Endothelial cell of umbilical vein (primary cell): ENCODE measurements around the gene AQR. TPM values are rescaled to one million over a fixed set of nuclear protein-coding genes. Genes with fewer than 3 reads are reported as not detected.

ENCODE experiments used
- BruUV-seq: library from RNA; stranded (reverse); fragments of 400-500 nt; replicated peaks from 2 replicates; lab custom pipeline; 2021; lab: Mats Ljungman, UMichigan
- CTCF ChIA-PET: fragments of 300-600, 350-600 bp; sonication (Branson Sonifier 250); formaldehyde crosslinking; loops from one replicate; lab custom pipeline; 2021; ENCODE audit warnings: antibody characterized with exemption, inconsistent platforms; lab: Charles Lee
- POLR2A ChIA-PET: fragments of 300-600, 350-600 bp; sonication (Branson Sonifier 250); formaldehyde crosslinking; loops from one replicate; lab custom pipeline; 2021; ENCODE audit warnings: antibody characterized with exemption, inconsistent platforms; lab: Charles Lee
- DNase-seq: peaks from one replicate; pipeline ENCODE4 v3.0.0-alpha.2; 2011; ENCODE audit warnings: low read depth, low spot score
- FAIRE-seq: peaks from 2 replicates; lab custom pipeline; 2011; peaks lifted over from hg19 to GRCh38; lab: Jason Lieb, UNC
- H2AFZ ChIP-seq: 2 replicates; pipeline ENCODE4 v1.6.0; 2012; ENCODE audit warnings: low read depth, low read length, control low read depth, inconsistent platforms
- H3K27ac ChIP-seq: 2 replicates; pipeline ENCODE4 v1.5.1; 2011; ENCODE audit warnings: low read depth, mild to moderate bottlenecking, control low read depth, low read length, moderate library complexity; ENCODE audit not compliant: insufficient read depth
- H3K27me3 ChIP-seq, 2 experiments: 2 replicates each; pipeline versions ENCODE4 v1.6.0 to v1.6.1; 2011; ENCODE audit warnings: low read length in 2 of 2, mixed read lengths in 1 of 2; ENCODE audit not compliant: control insufficient read depth in 2 of 2, insufficient read depth in 2 of 2
- H3K36me3 ChIP-seq, 2 experiments: 2 replicates in 1 of 2; 3 replicates in 1 of 2; pipeline ENCODE4 v1.5.1; 2011; ENCODE audit warnings: low read length in 2 of 2, mild to moderate bottlenecking in 1 of 2, moderate library complexity in 1 of 2; ENCODE audit not compliant: control insufficient read depth in 2 of 2, insufficient read depth in 2 of 2; ENCODE audit errors: extremely low read depth in 1 of 2
- H3K4me1 ChIP-seq: 3 replicates; pipeline ENCODE4 v1.5.1; 2011; ENCODE audit warnings: mild to moderate bottlenecking, low read length; ENCODE audit not compliant: control insufficient read depth, insufficient read depth; ENCODE audit errors: extremely low read depth
- H3K4me2 ChIP-seq: 2 replicates; pipeline ENCODE4 v1.6.1; 2011; ENCODE audit warnings: low read length, control low read depth, mixed read lengths; ENCODE audit not compliant: insufficient read depth
- H3K4me3 ChIP-seq, 3 experiments: fragments of 200-600 bp in 1 of 3; sonication (generic), shearing (Covaris generic) in 1 of 3; replicated peaks in 1 of 3; 2 replicates each; pipeline ENCODE4 v1.5.1; 2011 to 2016; ENCODE audit warnings: control low read depth in 3 of 3, low read length in 3 of 3, mild to moderate bottlenecking in 2 of 3, inconsistent platforms in 1 of 3, low read depth in 1 of 3, moderate library complexity in 1 of 3; ENCODE audit not compliant: insufficient read depth in 1 of 3
- H3K79me2 ChIP-seq: 2 replicates; pipeline ENCODE4 v1.6.0; 2012; ENCODE audit warnings: low read length, inconsistent platforms; ENCODE audit not compliant: control insufficient read depth, insufficient read depth
- H3K9ac ChIP-seq: replicated peaks from 2 replicates; pipeline ENCODE3; 2011; ENCODE audit warnings: low read length, control low read depth; ENCODE audit not compliant: insufficient read depth; ENCODE audit errors: extremely low read depth
- H3K9me1 ChIP-seq: replicated peaks from 3 replicates; pipeline ENCODE4 v1.6.0; 2011; ENCODE audit warnings: mild to moderate bottlenecking, low read length; ENCODE audit not compliant: control insufficient read depth, insufficient read depth; ENCODE audit errors: extremely low read depth
- H3K9me3 ChIP-seq: replicated peaks from 2 replicates; pipeline ENCODE4 v1.5.1; 2012; ENCODE audit warnings: low read length, inconsistent platforms; ENCODE audit not compliant: control insufficient read depth, insufficient read depth
- H4K20me1 ChIP-seq: replicated peaks from 2 replicates; pipeline ENCODE3; 2011; ENCODE audit warnings: mild to moderate bottlenecking, low read length; ENCODE audit not compliant: control insufficient read depth, insufficient read depth; ENCODE audit errors: extremely low read depth
- CTCF ChIP-seq, 2 donors: IDR thresholded peaks; 1 replicate in 1 of 2; 2 replicates in 1 of 2; pipeline ENCODE4 v1.5.1; 2011; ENCODE audit warnings: low read length in 2 of 2, mild to moderate bottlenecking in 2 of 2, moderate library complexity in 2 of 2, control low read depth in 1 of 2, inconsistent platforms in 1 of 2, low read depth in 1 of 2; ENCODE audit not compliant: insufficient read depth in 1 of 2; ENCODE audit errors: extremely low read depth in 1 of 2
- EZH2 ChIP-seq: IDR thresholded peaks from 2 replicates; pipeline ENCODE4 v1.6.1; 2012; ENCODE audit warnings: borderline replicate concordance, low read depth, mild to moderate bottlenecking, moderate library complexity, low read length, inconsistent platforms; ENCODE audit not compliant: severe bottlenecking
- FOS ChIP-seq: IDR thresholded peaks from 2 replicates; pipeline ENCODE4 v1.6.1; 2011; ENCODE audit warnings: mild to moderate bottlenecking, low read length, moderate library complexity, borderline replicate concordance; ENCODE audit not compliant: insufficient read depth
- GATA2 ChIP-seq: IDR thresholded peaks from 2 replicates; pipeline ENCODE4 v1.7.0; 2011; ENCODE audit warnings: low read depth, mild to moderate bottlenecking, moderate library complexity, mixed read lengths, low read length; ENCODE audit not compliant: insufficient read length, insufficient read depth
- JUN ChIP-seq: IDR thresholded peaks from 2 replicates; pipeline ENCODE4 v1.6.1; 2011; ENCODE audit warnings: borderline replicate concordance, low read depth; ENCODE audit not compliant: insufficient read length, insufficient read depth
- MAX ChIP-seq: IDR thresholded peaks from 2 replicates; pipeline ENCODE4 v1.6.1; 2011; ENCODE audit not compliant: insufficient read depth, insufficient read length
- MYC ChIP-seq: IDR thresholded peaks from one replicate; pipeline ENCODE4 v1.6.1; 2011; ENCODE audit warnings: mild to moderate bottlenecking, low read depth, low read length
- POLR2A ChIP-seq: IDR thresholded peaks from 2 replicates; pipeline ENCODE4 v1.6.1; 2012; ENCODE audit warnings: low read depth, mild to moderate bottlenecking, control low read depth, low read length
- POLR2AphosphoS5 ChIP-seq: IDR thresholded peaks from 2 replicates; pipeline ENCODE4 v1.6.1; 2012; ENCODE audit warnings: low read depth, mild to moderate bottlenecking, control low read depth, low read length, moderate library complexity; ENCODE audit not compliant: insufficient read depth
- dilution Hi-C: fragments of 300-500 bp; cut with MboI; formaldehyde crosslinking; loops from one replicate; pipeline ENCODE4 v1.15.0; 2019; ENCODE audit warnings: low sequenced_read_pairs; ENCODE audit not compliant: extremely low pct_ligation_motif_present
- intact Hi-C: fragments of 100-400 bp; cut with micrococcal nuclease; formaldehyde crosslinking; loops from one replicate; pipeline ENCODE4 v1.10.0; 2022
- polyA plus RNA-seq, 4 experiments: library from polyadenylated mRNA; depleted of rRNA in 3 of 4; stranded (reverse) in 3 of 4; unstranded in 1 of 4; fragments of >200 nt; gene quantifications; 2 replicates each; pipeline versions ENCODE4 v1.2.1 to v1.2.3, GENCODE V29; 2011 to 2012; ENCODE audit warnings: missing spikeins in 1 of 4
- total RNA-seq: library from RNA; stranded (reverse); gene quantifications from 2 replicates; pipeline ENCODE4 v1.2.3, GENCODE V29; 2021

AQR gene
- total and polyA plus RNA-seq, 2 donors (not counting 3 experiments of a cell fraction or from before 2014, with no cell fraction given), result 18.7 to 37.5 TPM

- dilution Hi-C loops, result no loop called here
- Histone ChIP-seq H2AFZ (no peak overlapping the region), H4K20me1 (no peaks in the 10 kb centered on the region), H3K79me2 (no peaks in the 10 kb centered on the region), H3K27ac (no peak overlapping the region), H3K27me3 (peaks cover 0 to 3% of the 10 kb centered on the region in 2 experiments), H3K4me2 (no peak overlapping the region), H3K4me1 (no peaks in the 10 kb centered on the region), H3K4me3 (no peak overlapping the region), H3K9me3 (no peaks in the 10 kb centered on the region), H3K9ac (no peak overlapping the region), H3K36me3 (no peaks in the 10 kb centered on the region), H3K9me1 (no peaks in the 10 kb centered on the region)
- intact Hi-C loops, result no loop called here
- DNase-seq (no peak), FAIRE-seq (no peak)
- ChIA-PET CTCF (interaction anchor here (1.3 kb wide), 1 partner anchor 10 kb away, joined by 5 read pairs; no protein-coding TSS in a partner anchor), POLR2A (no interaction called here)
- TF ChIP-seq POLR2A, result no peak
- no peak for TF ChIP-seq EZH2
- TF ChIP-seq MYC, result no peak
- TF ChIP-seq JUN, result no peak
- no peak for TF ChIP-seq POLR2AphosphoS5
- TF ChIP-seq MAX, result no peak
- TF ChIP-seq FOS, result no peak
- no peak for TF ChIP-seq CTCF (IDR thresholded peaks at IDR 0.05; ENCODE audit: extremely low read depth in 1 of 2, insufficient read depth in 1 of 2, low read depth in 1 of 2, low read length in 2 of 2)
- TF ChIP-seq GATA2, result no peak
- BruUV-seq, result no TSS peak
Measured at GRCh38 chr15:35013370-35013769, 43.8 kb upstream of the AQR start.
